HG03439 (cell line): ENCODE measurements around the gene LINC00237.
A peak's percentile ranks its signal among the peaks of the same experiment; 100 is the strongest.

ENCODE experiments used
- ATAC-seq: cut with Tn5 transposase; IDR thresholded peaks from one replicate; pipeline ENCODE4 v1.9.1; 2021; ENCODE audit warnings: mild to moderate bottlenecking, moderate library complexity; ENCODE audit not compliant: unreplicated experiment

The LINC00237 gene

GRCh38 chr20:21100578-21101452 is 5.3 kb downstream of the LINC00237 start:
- ATAC-seq, result no peak

DNA sequence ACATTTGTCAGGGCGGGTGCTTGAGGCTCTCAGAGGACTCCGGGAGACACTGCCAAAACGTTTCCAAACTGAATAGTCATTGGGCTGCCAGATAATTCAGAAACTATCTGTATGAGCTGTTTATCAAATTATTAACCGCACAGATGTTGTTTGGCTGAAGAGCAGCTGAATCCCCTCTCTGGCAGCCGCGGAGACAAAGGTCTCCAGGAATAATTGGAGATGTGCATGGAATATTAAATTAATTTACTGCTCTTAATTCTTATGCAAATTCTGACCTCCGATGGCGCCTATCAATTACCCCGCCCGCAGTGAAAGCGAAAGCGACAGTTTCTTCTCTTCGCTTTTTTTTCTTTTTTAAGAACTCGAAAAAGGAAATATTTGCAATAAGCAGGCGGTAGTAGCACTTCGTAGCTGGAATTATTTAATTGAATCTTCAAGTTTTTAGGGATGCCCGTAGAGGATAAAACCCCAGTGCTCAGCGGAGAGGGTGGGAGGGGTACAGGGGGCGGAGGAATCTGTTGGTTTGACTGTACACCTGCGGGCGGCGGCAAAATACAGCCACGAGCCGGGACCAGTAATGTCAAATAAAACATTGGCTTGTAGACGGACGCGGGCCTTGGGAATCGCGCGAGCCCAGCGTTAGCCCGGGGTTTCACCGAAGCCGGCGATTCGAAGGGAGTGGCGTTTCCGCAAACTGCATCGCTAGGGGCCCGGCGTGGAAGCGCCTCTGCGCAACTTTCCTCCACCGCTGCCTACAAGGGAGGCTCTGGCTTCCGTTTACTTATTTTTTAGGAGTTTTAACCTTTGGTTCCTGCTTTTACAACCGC is 6.2 kb downstream of the LINC00237 start:
- peak; percentile 53 for ATAC-seq

- ATAC-seq, result no peak
These were observed 9.7 kb downstream of the LINC00237 start for GRCh38 chr20:21096321-21097043.

DNA sequence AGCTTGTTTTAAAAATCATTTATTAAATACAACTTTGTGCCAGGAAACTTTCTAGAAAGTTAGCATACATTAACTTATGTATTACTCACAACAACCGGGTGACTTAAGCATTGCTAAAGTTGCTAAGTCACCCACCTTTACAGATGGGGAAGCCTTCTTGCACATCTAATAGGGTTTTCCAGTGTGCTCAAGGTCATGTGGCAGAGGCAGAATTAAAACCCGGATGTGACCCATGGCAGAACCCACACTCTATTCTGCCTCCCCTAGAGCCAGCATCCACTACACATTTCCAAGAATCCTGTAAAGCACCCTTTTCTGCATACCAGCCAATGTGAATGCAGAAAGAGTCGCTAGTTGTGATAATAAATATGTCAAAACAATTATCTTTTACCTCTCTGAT is 13.4 kb downstream of the LINC00237 start:
- no peak for ATAC-seq

DNA sequence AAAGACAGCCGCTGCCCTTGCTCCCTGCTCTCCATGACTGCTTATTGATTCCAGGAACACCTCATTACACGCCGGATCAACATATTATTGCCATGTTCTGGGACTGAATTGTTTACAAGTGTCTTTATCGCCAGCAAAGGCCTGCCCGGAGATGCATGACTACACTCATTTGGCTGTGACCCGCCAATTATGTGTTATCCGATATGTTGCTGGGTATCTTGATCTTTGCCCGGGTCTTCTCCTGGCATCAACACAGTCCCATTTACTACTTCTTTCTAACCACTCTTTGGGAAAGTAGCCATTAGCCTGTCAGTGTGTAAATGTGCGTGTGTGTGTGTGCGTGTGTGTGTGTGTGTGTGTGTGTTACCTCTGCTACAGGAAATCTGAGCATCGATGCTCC is 15.4 kb downstream of the LINC00237 start:
- no peak for ATAC-seq

GRCh38 chr20:21090111-21090618 is 16.0 kb downstream of the LINC00237 start:
- ATAC-seq, result no peak

GRCh38 chr20:21089391-21089790 is 16.8 kb downstream of the LINC00237 start:
- ATAC-seq, result no peak

DNA sequence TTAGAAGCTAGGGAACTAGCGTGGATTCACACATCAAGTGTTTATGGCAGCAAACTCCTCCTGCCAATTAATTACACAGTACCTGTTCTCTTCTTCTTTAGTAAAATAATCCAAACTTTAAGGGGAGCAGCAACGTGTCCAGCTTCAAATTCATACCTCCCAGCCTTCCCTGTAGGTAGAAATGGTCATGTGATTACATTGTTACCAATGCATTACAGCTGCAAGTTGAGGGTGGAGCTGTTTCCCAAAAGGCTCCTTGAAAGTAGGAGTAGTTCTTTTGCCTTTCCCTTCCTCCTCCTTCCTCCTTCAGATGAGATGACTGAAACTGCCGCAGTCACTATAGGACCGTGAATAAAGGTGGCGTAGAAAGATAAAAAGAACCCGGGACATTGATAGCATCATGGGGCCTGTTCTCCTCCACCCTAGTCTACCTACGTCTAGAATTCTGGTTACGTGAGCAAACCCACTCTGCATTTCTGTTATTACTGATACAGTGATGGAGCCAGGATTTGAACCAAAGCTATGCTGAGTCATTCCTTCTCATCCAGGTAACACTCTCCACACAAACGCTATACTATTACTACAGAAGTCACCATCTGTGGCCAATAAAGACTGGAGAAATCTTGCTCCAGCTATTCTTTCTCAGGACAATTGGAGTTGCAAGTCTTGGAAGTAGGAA is 18.2 kb downstream of the LINC00237 start:
- no peak for ATAC-seq

- ATAC-seq, result no peak
These were observed 22.3 kb downstream of the LINC00237 start for GRCh38 chr20:21083825-21084325.

- no peak for ATAC-seq
These were observed 23.6 kb downstream of the LINC00237 start for GRCh38 chr20:21082584-21082983.

DNA sequence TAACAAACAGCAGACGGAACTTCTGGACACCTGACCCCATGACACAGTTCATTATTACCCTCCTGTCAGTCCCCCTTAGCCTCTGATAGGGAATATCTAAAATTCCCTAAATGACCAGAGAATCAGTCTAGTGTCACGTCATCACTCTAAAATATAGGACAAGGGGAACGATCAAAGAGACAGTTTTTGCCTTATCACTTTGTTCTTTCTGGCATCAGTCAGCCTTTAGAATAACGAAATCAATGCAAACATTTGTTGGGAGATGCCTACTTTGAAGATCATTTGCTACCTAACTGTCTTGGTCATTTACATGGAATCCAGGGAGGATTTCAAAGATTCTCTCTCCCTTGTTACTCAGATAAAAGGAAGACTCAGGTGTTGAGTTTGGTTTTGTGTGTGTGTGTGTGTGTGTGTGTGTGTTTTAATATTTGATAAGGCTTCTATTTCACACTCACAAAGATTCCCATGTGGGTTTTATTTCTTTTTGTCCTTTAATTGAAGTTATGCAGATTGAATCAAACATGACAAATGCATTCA is 28.3 kb downstream of the LINC00237 start:
- no peak for ATAC-seq

DNA sequence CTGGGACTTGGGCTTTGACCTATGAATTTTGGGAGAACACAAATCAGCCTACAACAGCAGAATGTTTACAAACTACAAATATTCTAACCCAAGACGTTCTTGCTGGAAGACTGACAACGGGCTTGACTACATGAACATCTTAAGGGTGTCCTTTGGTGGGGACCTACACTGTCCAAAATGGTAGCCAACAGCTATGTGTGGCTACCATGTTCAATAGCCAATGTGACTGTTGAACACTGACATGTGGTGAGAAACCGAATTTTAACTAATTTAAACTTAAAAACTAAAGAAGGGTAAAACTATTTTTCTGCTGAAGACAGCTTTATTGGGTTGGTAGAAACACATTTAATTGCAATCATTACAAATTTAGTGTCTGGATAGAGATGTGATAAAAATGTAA is 30.1 kb downstream of the LINC00237 start:
- ATAC-seq, result no peak

- no peak for ATAC-seq
These were observed 30.7 kb downstream of the LINC00237 start for GRCh38 chr20:21075471-21075870.

- ATAC-seq, result peak; percentile 97
These were observed 31.4 kb downstream of the LINC00237 start for GRCh38 chr20:21074605-21075336.

GRCh38 chr20:21067255-21067654 is 38.9 kb downstream of the LINC00237 start:
- no peak for ATAC-seq

DNA sequence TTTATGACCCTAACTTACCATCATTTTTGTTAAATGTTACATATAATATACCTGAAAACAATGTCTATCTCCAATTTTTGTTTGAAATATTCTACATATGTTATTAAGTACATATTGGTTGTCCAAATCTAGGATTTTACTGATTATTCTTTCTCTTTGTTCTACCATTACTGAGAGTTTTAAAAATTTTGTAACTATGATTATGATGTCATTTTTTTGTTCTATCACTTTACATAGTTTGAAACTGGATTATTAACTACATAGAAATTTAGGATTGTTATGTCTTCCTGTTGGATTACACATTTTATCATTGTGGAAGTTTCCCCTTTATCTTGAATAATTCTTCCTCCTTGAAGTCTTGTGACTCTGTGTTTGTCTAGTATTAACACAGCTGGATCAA is 41.2 kb downstream of the LINC00237 start:
- ATAC-seq, result no peak

- no peak for ATAC-seq
These were observed 42.9 kb downstream of the LINC00237 start for GRCh38 chr20:21063276-21063675.

- ATAC-seq, result no peak
These were observed 53.0 kb downstream of the LINC00237 start for GRCh38 chr20:21053002-21053762.

DNA sequence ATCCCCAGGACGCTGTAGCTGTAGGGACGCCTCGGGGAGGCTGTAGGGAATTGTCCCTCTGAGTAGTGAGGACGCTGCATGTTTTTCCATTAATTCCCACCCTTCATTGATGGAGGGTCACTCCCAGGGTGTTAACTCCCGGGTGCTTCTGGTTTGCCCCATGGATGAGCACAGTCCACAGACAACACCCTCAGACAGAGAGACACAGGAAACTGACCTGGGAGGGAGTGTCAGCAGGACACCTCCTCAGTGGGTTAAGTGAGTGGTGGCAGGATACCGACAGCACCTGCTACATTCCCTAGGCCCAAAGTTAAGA is 53.5 kb downstream of the LINC00237 start:
- ATAC-seq, result no peak
